Fibroblast of skin of right quadriceps (primary cell): Measurements from ENCODE around the gene NUBP1.

ENCODE experiments used
- DNase-seq: peaks from one replicate; pipeline ENCODE4 v3.0.0-alpha.2; 2013

The NUBP1 gene

GRCh38 chr16:10808850-10809249 lies 65.2 kb downstream of the NUBP1 start:
- DNase-seq, result no peak

- DNase-seq, result no peak
Measured at GRCh38 chr16:10809706-10810105, 66.1 kb downstream of the NUBP1 start.

GRCh38 chr16:10812312-10813098 lies 68.9 kb downstream of the NUBP1 start:
- DNase-seq, result no peak

GRCh38 chr16:10813099-10813455 lies 69.4 kb downstream of the NUBP1 start:
- DNase-seq, result no peak

GRCh38 chr16:10817514-10817913 lies 73.9 kb downstream of the NUBP1 start:
- DNase-seq, result no peak

- no peak for DNase-seq
Measured at GRCh38 chr16:10817963-10818941, 74.6 kb downstream of the NUBP1 start, which contains the start of gene TVP23A. TSS of gene TVP23A (minus strand) at chr16:10818794. CDS start at chr16:10818493, 301 bp downstream.
